CD4-positive, alpha-beta T cell (primary cell): ENCODE data around the gene LRRN4CL. TPM values are rescaled to one million over a fixed set of nuclear protein-coding genes. Genes with fewer than 3 reads are reported as not detected.

Experiments
- ATAC-seq: fragments of 200-7000 bp; cut with Tn5 transposase; one replicate; pipeline ENCODE4 v1.10.0; 2022; ENCODE audit warnings: mild to moderate bottlenecking; ENCODE audit not compliant: poor library complexity
- CTCF ChIA-PET: fragments of 350-600 bp; sonication (Branson Sonifier 250); formaldehyde crosslinking; loops from one replicate; lab custom pipeline; 2021; ENCODE audit warnings: antibody characterized with exemption, inconsistent platforms; lab: Charles Lee
- POLR2A ChIA-PET: fragments of 350-600 bp; sonication (Branson Sonifier 250); formaldehyde crosslinking; loops from one replicate; lab custom pipeline; 2021; ENCODE audit warnings: antibody characterized with exemption, inconsistent platforms; lab: Charles Lee
- DNase-seq, 14 experiments: peaks; one replicate each; pipeline ENCODE4 v3.0.0-alpha.2; 2013 to 2020; ENCODE audit warnings: mixed read lengths in 2 of 14
- H3K27ac ChIP-seq, 2 donors: one replicate each; pipeline versions ENCODE4 v1.5.1 to v1.7.0; 2013; ENCODE audit warnings: low read length in 2 of 2, low read depth in 1 of 2, mild to moderate bottlenecking in 1 of 2
- H3K27me3 ChIP-seq, 2 experiments: 1 replicate in 1 of 2; 2 replicates in 1 of 2; pipeline versions ENCODE4 v1.6.1 to v1.7.0; 2013; ENCODE audit warnings: low read length in 2 of 2, control low read depth in 1 of 2, mild to moderate bottlenecking in 1 of 2, moderate library complexity in 1 of 2; ENCODE audit not compliant: insufficient read depth in 2 of 2, control insufficient read depth in 1 of 2
- H3K36me3 ChIP-seq: one replicate; pipeline ENCODE4 v1.6.1; 2013; ENCODE audit warnings: low read length, control low read depth; ENCODE audit not compliant: insufficient read depth
- H3K4me1 ChIP-seq: one replicate; pipeline ENCODE4 v1.6.1; 2013; ENCODE audit warnings: low read length, control low read depth; ENCODE audit not compliant: insufficient read depth
- H3K4me3 ChIP-seq: one replicate; pipeline ENCODE4 v1.5.1; 2013; ENCODE audit warnings: mild to moderate bottlenecking, low read length, moderate library complexity
- H3K9me3 ChIP-seq, 2 experiments: 1 replicate in 1 of 2; 2 replicates in 1 of 2; pipeline versions ENCODE4 v1.6.1 to v1.7.0; 2013; ENCODE audit warnings: low read length in 2 of 2, mild to moderate bottlenecking in 2 of 2, control low read depth in 1 of 2, moderate library complexity in 1 of 2; ENCODE audit not compliant: control insufficient read depth in 1 of 2, insufficient read depth in 1 of 2
- H3K27ac Mint-ChIP-seq: one replicate; pipeline ENCODE4 v1.8.0; 2020; ENCODE audit warnings: mixed read lengths
- H3K27me3 Mint-ChIP-seq: one replicate; pipeline ENCODE4 v1.8.0; 2021; ENCODE audit warnings: mixed read lengths
- H3K36me3 Mint-ChIP-seq: one replicate; pipeline ENCODE4 v1.8.0; 2021; ENCODE audit warnings: low read depth, mixed read lengths
- H3K4me1 Mint-ChIP-seq: one replicate; pipeline ENCODE4 v1.8.0; 2021; ENCODE audit warnings: low read depth, mixed read lengths
- H3K4me3 Mint-ChIP-seq: one replicate; pipeline ENCODE4 v1.8.0; 2020; ENCODE audit warnings: mild to moderate bottlenecking, mixed read lengths
- H3K9me3 Mint-ChIP-seq: one replicate; pipeline ENCODE4 v1.8.0; 2020; ENCODE audit warnings: mixed read lengths
- CTCF ChIP-seq: fragments of 200-600 bp; IDR thresholded peaks from one replicate; pipeline ENCODE4 v1.8.0; 2022; ENCODE audit warnings: antibody characterized with exemption, mild to moderate bottlenecking
- intact Hi-C, 2 experiments: fragments of 100-400 bp; cut with DNase I in 1 of 2; cut with micrococcal nuclease in 1 of 2; formaldehyde crosslinking; loops; one replicate each; pipeline versions ENCODE4 v1.15.1 to v1.9.0; 2023 to 2025; cut with DNase I, micrococcal nuclease
- total RNA-seq, 174 experiments: library from RNA in 2 of 174; stranded (reverse) in 2 of 174; gene quantifications; one replicate each; pipeline ENCODE4 v1.2.3 and lab custom pipeline; 2021 to 2026

The LRRN4CL gene
- total RNA-seq, 2 experiments from 2014 or later = not detected

DNA sequence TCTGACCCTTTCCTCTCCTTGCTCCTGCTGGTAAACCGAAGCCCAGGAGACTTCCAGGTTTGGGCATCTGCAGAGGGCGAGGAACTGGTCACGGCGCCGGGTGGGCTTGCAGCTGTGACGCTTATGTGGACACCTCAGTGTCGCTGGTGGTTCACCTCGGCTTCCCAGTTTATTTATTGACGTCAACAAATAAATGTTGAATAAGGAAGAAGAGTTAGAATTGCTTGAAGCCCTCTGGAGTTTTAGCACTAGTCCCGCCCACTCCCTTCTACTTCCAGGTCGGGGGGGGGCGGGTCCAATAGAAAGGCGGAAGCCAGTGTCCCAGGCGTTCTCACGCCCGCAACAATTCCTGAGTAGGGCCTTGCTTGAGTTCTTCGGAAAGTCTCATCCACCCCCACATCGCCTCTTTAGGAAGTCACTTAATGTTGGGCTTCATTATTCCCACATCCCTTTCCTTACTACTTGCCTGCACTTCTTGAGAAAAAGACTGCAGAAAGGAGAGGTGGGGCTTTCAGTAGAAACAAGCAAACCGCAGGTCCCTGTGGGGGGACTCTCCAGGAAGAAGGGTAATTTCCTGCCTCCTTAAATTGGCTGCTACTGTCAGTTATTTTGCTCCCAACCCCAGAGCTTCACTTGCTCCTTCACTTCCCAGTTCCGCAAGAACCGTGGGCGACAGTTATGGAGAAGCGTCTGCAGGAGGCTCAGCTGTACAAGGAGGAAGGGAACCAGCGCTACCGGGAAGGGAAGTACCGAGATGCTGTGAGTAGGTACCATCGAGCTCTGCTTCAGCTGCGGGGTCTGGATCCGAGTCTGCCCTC is 39.0 kb upstream of the LRRN4CL start, which contains the start of gene TTC9C:
Gene TTC9C, plus strand, starts transcription at position 316 of the 818 bp plus-strand sequence. Its CDS starts 363 bp downstream, at position 679.
- ATAC-seq = peak; percentile 37

GRCh38 chr11:62727872-62728170 is 38.5 kb upstream of the LRRN4CL start:
- H3K4me1 ChIP-seq = peaks cover 58% of the 10 kb centered on the region
- Mint-ChIP-seq H3K27ac (peak overlapping the region; percentile 98), H3K4me3 (peak overlapping the region; percentile 93), H3K27me3 (no peaks in the 10 kb centered on the region), H3K36me3 (peaks cover 73% of the 10 kb centered on the region), H3K4me1 (peaks cover 69% of the 10 kb centered on the region), H3K9me3 (no peaks in the 10 kb centered on the region)
- H3K27ac ChIP-seq = peak overlapping the region; percentile 93 to 97
- no peaks in the 10 kb centered on the region for H3K9me3 ChIP-seq
- no peak for TF ChIP-seq CTCF
- ChIA-PET POLR2A (interaction anchor here (0.6 to 7.9 kb wide), 50 partner anchors 9 to 1590 kb away, joined by 3 to 228 read pairs (median 6); partner anchors contain the start of genes B3GAT3, BSCL2, C11orf98 and CSKMT), CTCF (interaction anchor here (0.7 to 8.3 kb wide), 5 partner anchors 18 to 154 kb away, joined by 3 to 44 read pairs (median 12); partner anchors contain the start of genes SLC3A2, TMEM179B and ZBTB3)
- peak; percentile 63 to 97 (median 74) for DNase-seq
- peaks cover 25% of the 10 kb centered on the region for H3K36me3 ChIP-seq
- H3K27me3 ChIP-seq = no peaks in the 10 kb centered on the region
- H3K4me3 ChIP-seq = peak overlapping the region; percentile 65
- intact Hi-C loops = loop anchor here (1.0 to 5.0 kb wide), 11 partner anchors 19 to 135 kb away; partner anchors contain the start of genes TAF6L (in 2 of the 2), LBHD1 (in 1 of the 2), NXF1 (in 1 of the 2) and ZBTB3 (in 1 of the 2)
- peak; percentile 56 for ATAC-seq

More for the DNA sequence above, 39.0 kb upstream of the LRRN4CL start, which contains the start of gene TTC9C:
- peaks cover 25% of the 10 kb centered on the region for H3K36me3 ChIP-seq
- H3K27ac Mint-ChIP-seq = peak within 1 kb of the TSS; percentile 98
- intact Hi-C loops = loop anchor here (1.0 to 5.0 kb wide), 9 partner anchors 25 to 134 kb away; partner anchors contain the start of genes TAF6L (in 2 of the 2), NXF1 (in 1 of the 2) and ZBTB3 (in 1 of the 2)
- H3K9me3 ChIP-seq = no peaks in the 10 kb centered on the region
- peak within 1 kb of the TSS; percentile 93 to 97 for H3K27ac ChIP-seq
- no peaks in the 10 kb centered on the region for H3K27me3 Mint-ChIP-seq
- no peaks in the 10 kb centered on the region for H3K9me3 Mint-ChIP-seq
- POLR2A ChIA-PET = interaction anchor here (0.6 to 7.9 kb wide), 37 partner anchors 18 to 1589 kb away, joined by 3 to 228 read pairs (median 12); partner anchors contain the start of genes B3GAT3, BSCL2, C11orf98 and CSKMT
- H3K4me1 Mint-ChIP-seq = peaks cover 69% of the 10 kb centered on the region
- peaks cover 55% of the 10 kb centered on the region for H3K4me1 ChIP-seq
- peak within 1 kb of the TSS; percentile 93 for H3K4me3 Mint-ChIP-seq
- H3K4me3 ChIP-seq = peak within 1 kb of the TSS; percentile 65
- DNase-seq = peak; percentile 70 to 92 (median 81)
- no peak for TF ChIP-seq CTCF
- CTCF ChIA-PET = interaction anchor here (0.8 to 8.3 kb wide), 6 partner anchors 11 to 153 kb away, joined by 3 to 44 read pairs (median 8); partner anchors contain the start of genes POLR2G, SLC3A2, TMEM179B and ZBTB3
- peaks cover 73% of the 10 kb centered on the region for H3K36me3 Mint-ChIP-seq
- no peaks in the 10 kb centered on the region for H3K27me3 ChIP-seq
